GM12878 (cell line): Measurements from ENCODE around the gene ISCU. TPM values are rescaled to one million over a fixed set of nuclear protein-coding genes. Genes with fewer than 3 reads are reported as not detected.
"Not testable (repeated sequence)": the region's sequence is repeated elsewhere in the genome, so short reads cannot be mapped to it uniquely, and the experiment has no call there.

Experiments
- ATAC-seq: fragments of 200-7000 bp; cut with Tn5 transposase; 3 replicates; pipeline ENCODE4 v1.9.1; 2020; ENCODE audit warnings: mild to moderate bottlenecking, moderate library complexity
- BruUV-seq: library from RNA; stranded (reverse); fragments of 400-500 nt; replicated peaks from 2 replicates; lab custom pipeline; 2021; lab: Mats Ljungman, UMichigan
- CTCF ChIA-PET: fragments of 300-600 bp; sonication (Branson Sonifier 250); formaldehyde crosslinking; extraction: SDS; loops from one replicate; lab custom pipeline; 2021; ENCODE audit warnings: inconsistent platforms; lab: Yijun Ruan, JAX
- POLR2A ChIA-PET: fragments of 350-600 bp; formaldehyde crosslinking; extraction: SDS; loops from one replicate; lab custom pipeline; 2021; ENCODE audit warnings: inconsistent platforms; lab: Charles Lee
- RAD21 ChIA-PET: fragments of 300-600 bp; sonication (Branson Sonifier 250); formaldehyde crosslinking; loops from one replicate; lab custom pipeline; 2023; ENCODE audit warnings: antibody characterized with exemption; ENCODE audit not compliant: unreplicated experiment; lab: Charles Lee
- SMC1A ChIA-PET: fragments of 300-600 bp; sonication (Branson Sonifier 250); formaldehyde crosslinking; loops from one replicate; lab custom pipeline; 2023; ENCODE audit not compliant: unreplicated experiment, uncharacterized antibody; lab: Charles Lee
- DNase-seq: peaks from one replicate; pipeline ENCODE4 v3.0.0-alpha.2; 2011; ENCODE audit warnings: low read depth, low spot score
- FAIRE-seq: peaks from 3 replicates; lab custom pipeline; 2011; peaks lifted over from hg19 to GRCh38; lab: Jason Lieb, UNC
- H2AFZ ChIP-seq: 2 replicates; pipeline ENCODE4 v1.6.0; 2011; ENCODE audit warnings: low read depth, low read length, control low read depth; ENCODE audit not compliant: control insufficient read depth
- H3K27ac ChIP-seq: 2 replicates; pipeline ENCODE4 v1.5.1; 2011; ENCODE audit warnings: control low read depth; ENCODE audit not compliant: control insufficient read depth, insufficient read depth
- H3K27me3 ChIP-seq, 2 experiments: replicated peaks in 1 of 2; 2 replicates each; pipeline versions ENCODE4 v1.6.0 to v1.6.1; 2011; ENCODE audit warnings: low read length in 1 of 2; ENCODE audit not compliant: control insufficient read depth in 2 of 2, insufficient read depth in 2 of 2
- H3K36me3 ChIP-seq, 2 experiments: 2 replicates each; pipeline ENCODE4 v1.5.1; 2011; ENCODE audit warnings: low read length in 1 of 2; ENCODE audit not compliant: control insufficient read depth in 2 of 2, insufficient read depth in 2 of 2
- H3K4me1 ChIP-seq: 2 replicates; pipeline ENCODE4 v1.6.1; 2011; ENCODE audit warnings: mild to moderate bottlenecking, low read length, moderate library complexity, mixed read lengths; ENCODE audit not compliant: control insufficient read depth, insufficient read depth
- H3K4me2 ChIP-seq: 2 replicates; pipeline ENCODE4 v1.6.0; 2011; ENCODE audit warnings: control low read depth; ENCODE audit not compliant: control insufficient read depth, insufficient read depth
- H3K4me3 ChIP-seq: fragments of 200-600 bp; sonication (generic); 2 replicates; pipeline ENCODE4 v1.5.1; 2016
- H3K79me2 ChIP-seq: 2 replicates; pipeline ENCODE4 v1.6.0; 2011; ENCODE audit warnings: low read length; ENCODE audit not compliant: control insufficient read depth, insufficient read depth
- H3K9ac ChIP-seq: 2 replicates; pipeline ENCODE4 v1.8.0; 2011; ENCODE audit warnings: low read length, control low read depth, mixed read lengths; ENCODE audit not compliant: control insufficient read depth, insufficient read depth
- H3K9me3 ChIP-seq: replicated peaks from 3 replicates; pipeline ENCODE4 v1.5.1; 2011; ENCODE audit warnings: mild to moderate bottlenecking, low read length; ENCODE audit not compliant: control insufficient read depth, insufficient read depth
- H4K20me1 ChIP-seq: 2 replicates; pipeline ENCODE4 v1.6.0; 2011; ENCODE audit not compliant: control insufficient read depth, insufficient read depth
- WGBS: methylation state at CpG from one replicate; pipeline ENCODE4 v1.1.6; 2016; ENCODE audit warnings: low lambda C conversion rate; ENCODE audit not compliant: insufficient replicate concordance, insufficient coverage; ENCODE audit errors: missing lambda C conversion rate; 5-methylcytosine and 5-hydroxymethylcytosine counted together
- in situ Hi-C: fragments of 300-500 bp; cut with MboI; formaldehyde crosslinking; loops from 9 replicates; pipeline ENCODE4 v1.14.3; 2018; ENCODE audit warnings: mixed read lengths
- intact Hi-C: fragments of 100-400 bp; cut with micrococcal nuclease; formaldehyde crosslinking; loops from one replicate; pipeline ENCODE4 v1.14.2; 2022; ENCODE audit not compliant: unreplicated experiment
- polyA plus RNA-seq, 11 experiments: library from polyadenylated mRNA; depleted of rRNA in 4 of 11; unstranded in 6 of 11; stranded (reverse) in 5 of 11; fragments of >200 nt; fragmentation: Nextera tagmentation in 4 of 11; fragmentation: Illumina TruSeq in 1 of 11; extraction: Ambion mirVana in 4 of 11; extraction: Trizol in 1 of 11; gene quantifications; 1 replicate in 1 of 11; 2 replicates in 10 of 11; pipeline versions ENCODE4 v1.2.1 to v1.2.3, GENCODE V29; 2011 to 2016; ENCODE audit warnings: inconsistent platforms in 2 of 11, missing spikeins in 2 of 11, low read depth in 1 of 11
- total RNA-seq, 4 experiments: library from RNA; depleted of rRNA in 3 of 4; stranded (reverse); fragments of >200 nt in 3 of 4; fragmentation: Illumina TruSeq in 1 of 4; extraction: Trizol in 1 of 4; gene quantifications; 2 replicates each; pipeline versions ENCODE4 v1.2.1 to v1.2.3, GENCODE V29; 2013 to 2021

ISCU gene
- total and polyA plus RNA-seq, 10 of the 15 experiments (the other 5 are each of a cell fraction or from before 2014, with no cell fraction given) = 32.8 to 260 (median 127) TPM

- H3K4me3 ChIP-seq, H4K20me1 ChIP-seq, DNase-seq, H3K27me3 ChIP-seq, H3K9ac ChIP-seq, H2AFZ ChIP-seq, H3K4me2 ChIP-seq, ATAC-seq, BruUV-seq, FAIRE-seq, H3K79me2 ChIP-seq, H3K27ac ChIP-seq: not testable (repeated sequence)
- SMC1A ChIA-PET = interaction anchor here (0.8 to 11.4 kb wide), 12 partner anchors 11 to 186 kb away, joined by 3 to 718 read pairs (median 12); partner anchors contain the start of genes ISCU, SART3 and SELPLG
- in situ Hi-C loops = loop anchor here (5.0 kb wide), 2 partner anchors 52 to 287 kb away; no protein-coding TSS in a partner anchor
- CTCF ChIA-PET = interaction anchor here (0.8 to 17.2 kb wide), 21 partner anchors 9 to 385 kb away, joined by 3 to 866 read pairs (median 6); partner anchors contain the start of genes ISCU, SART3, SELPLG and SSH1
- 95% methylated on average over 4 of the region's 4 CpGs for WGBS
- Histone ChIP-seq H3K9me3 (peaks cover 13% of the 10 kb centered on the region; the same call in 2 of the 3 replicates), H3K36me3 (peaks cover 0 to 14% of the 10 kb centered on the region in 2 experiments; a peak in 2 of 4 replicates), H3K4me1 (peaks cover 41% of the 10 kb centered on the region)
- POLR2A ChIA-PET = interaction anchor here (0.6 to 8.2 kb wide), 7 partner anchors 16 to 185 kb away, joined by 3 to 211 read pairs (median 6); partner anchors contain the start of genes ISCU and SELPLG
- RAD21 ChIA-PET = interaction anchor here (1.0 to 15.9 kb wide), 11 partner anchors 16 to 700 kb away, joined by 3 to 633 read pairs (median 11); partner anchors contain the start of genes ISCU, SART3 and SELPLG
- intact Hi-C loops = loop anchor here (1.0 to 5.0 kb wide), 2 partner anchors 56 to 102 kb away; partner anchors contain the start of gene FICD
Measured at GRCh38 chr12:108618953-108619274, 56.5 kb downstream of the ISCU start.

Other genes starting within 250 kb of the ISCU start
- gene CMKLR1, start 223.3 kb upstream of the ISCU start, total RNA-seq (2014; rRNA removed) = 27.8 and 30.1 TPM in 2 replicates
- 26.2 and 28.0 TPM in 2 replicates for gene CMKLR1, start 223.3 kb upstream of the ISCU start, total RNA-seq (2014; rRNA removed; fragmentation: Illumina TruSeq; extraction: Trizol)
- 52.3 and 53.2 TPM in 2 replicates for gene CMKLR1, start 223.3 kb upstream of the ISCU start, total RNA-seq (2021)
- 31.8 and 41.5 TPM in 2 replicates for gene CMKLR1, start 223.3 kb upstream of the ISCU start, polyA plus RNA-seq (2011; rRNA removed)
- gene CMKLR1, start 223.3 kb upstream of the ISCU start, polyA plus RNA-seq (2014; fragmentation: Illumina TruSeq; extraction: Trizol) = 43.6 and 61.3 TPM in 2 replicates
- gene CMKLR1, start 223.3 kb upstream of the ISCU start, polyA plus RNA-seq (2014; fragmentation: Nextera tagmentation; extraction: Ambion mirVana) = 10 to 100 TPM; 13.8 to 17.4 TPM
- gene CMKLR1, start 223.3 kb upstream of the ISCU start, polyA plus RNA-seq (2014; rRNA removed) = 19.3 and 21.3 TPM in 2 replicates
- gene CMKLR1, start 223.3 kb upstream of the ISCU start, polyA plus RNA-seq (2016; fragmentation: Nextera tagmentation; extraction: Ambion mirVana) = 10 to 100 TPM; 25.1 to 26.2 TPM
- 7.3 and 7.6 TPM in 2 replicates for gene FICD, start 47.3 kb upstream of the ISCU start, total RNA-seq (2014; rRNA removed)
- 4.1 and 5.1 TPM in 2 replicates for gene FICD, start 47.3 kb upstream of the ISCU start, total RNA-seq (2014; rRNA removed; fragmentation: Illumina TruSeq; extraction: Trizol)
- gene FICD, start 47.3 kb upstream of the ISCU start, total RNA-seq (2021) = 6.2 and 7.9 TPM in 2 replicates
- gene FICD, start 47.3 kb upstream of the ISCU start, polyA plus RNA-seq (2011; rRNA removed) = 0.68 and 1.1 TPM in 2 replicates
- gene FICD, start 47.3 kb upstream of the ISCU start, polyA plus RNA-seq (2014; fragmentation: Illumina TruSeq; extraction: Trizol) = 3.3 and 3.5 TPM in 2 replicates
- 1 to 10 TPM; 3.2 to 3.3 TPM for gene FICD, start 47.3 kb upstream of the ISCU start, polyA plus RNA-seq (2014; fragmentation: Nextera tagmentation; extraction: Ambion mirVana)
- gene FICD, start 47.3 kb upstream of the ISCU start, polyA plus RNA-seq (2014; rRNA removed) = 3.2 and 4.8 TPM in 2 replicates
- gene FICD, start 47.3 kb upstream of the ISCU start, polyA plus RNA-seq (2016; fragmentation: Nextera tagmentation; extraction: Ambion mirVana) = 1 to 10 TPM; 8.4 to 9.4 TPM
- gene SART3, start 1.4 kb upstream of the ISCU start, total RNA-seq (2014; rRNA removed) = 157 and 179 TPM in 2 replicates
- 80.8 and 82.6 TPM in 2 replicates for gene SART3, start 1.4 kb upstream of the ISCU start, total RNA-seq (2014; rRNA removed; fragmentation: Illumina TruSeq; extraction: Trizol)
- gene SART3, start 1.4 kb upstream of the ISCU start, total RNA-seq (2021) = 70.2 and 70.8 TPM in 2 replicates
- gene SART3, start 1.4 kb upstream of the ISCU start, polyA plus RNA-seq (2011; rRNA removed) = 49.7 and 53.7 TPM in 2 replicates
- gene SART3, start 1.4 kb upstream of the ISCU start, polyA plus RNA-seq (2014; fragmentation: Illumina TruSeq; extraction: Trizol) = 49.3 and 52.8 TPM in 2 replicates
- 10 to 100 TPM in 1 of 2 experiments, 1 to 10 TPM in 1; 8.8 to 16.1 TPM for gene SART3, start 1.4 kb upstream of the ISCU start, polyA plus RNA-seq (2014; fragmentation: Nextera tagmentation; extraction: Ambion mirVana)
- 59.5 and 83.2 TPM in 2 replicates for gene SART3, start 1.4 kb upstream of the ISCU start, polyA plus RNA-seq (2014; rRNA removed)
- 10 to 100 TPM; 51.1 to 56.2 TPM for gene SART3, start 1.4 kb upstream of the ISCU start, polyA plus RNA-seq (2016; fragmentation: Nextera tagmentation; extraction: Ambion mirVana)
- 0.05 and 0.11 TPM in 2 replicates for gene TMEM119, start 35.5 kb downstream of the ISCU start, total RNA-seq (2014; rRNA removed)
- not detected in 2 replicates for gene TMEM119, start 35.5 kb downstream of the ISCU start, total RNA-seq (2014; rRNA removed; fragmentation: Illumina TruSeq; extraction: Trizol)
- gene TMEM119, start 35.5 kb downstream of the ISCU start, total RNA-seq (2021) = 0.44 TPM in 1 of 2 replicates, not detected in the other
- gene TMEM119, start 35.5 kb downstream of the ISCU start, polyA plus RNA-seq (2011; rRNA removed) = 0.23 and 0.29 TPM in 2 replicates
- not detected in 2 replicates for gene TMEM119, start 35.5 kb downstream of the ISCU start, polyA plus RNA-seq (2014; fragmentation: Illumina TruSeq; extraction: Trizol)
- not detected for gene TMEM119, start 35.5 kb downstream of the ISCU start, polyA plus RNA-seq (2014; fragmentation: Nextera tagmentation; extraction: Ambion mirVana)
- gene TMEM119, start 35.5 kb downstream of the ISCU start, polyA plus RNA-seq (2014; rRNA removed) = 0.08 TPM in 1 of 2 replicates, not detected in the other
- under 1 TPM; 0.15 to 0.19 TPM for gene TMEM119, start 35.5 kb downstream of the ISCU start, polyA plus RNA-seq (2016; fragmentation: Nextera tagmentation; extraction: Ambion mirVana)
- 31.4 and 31.5 TPM in 2 replicates for gene SELPLG, start 71.3 kb downstream of the ISCU start, total RNA-seq (2014; rRNA removed)
- gene SELPLG, start 71.3 kb downstream of the ISCU start, total RNA-seq (2014; rRNA removed; fragmentation: Illumina TruSeq; extraction: Trizol) = 15.2 and 17.0 TPM in 2 replicates
- 20.7 and 21.0 TPM in 2 replicates for gene SELPLG, start 71.3 kb downstream of the ISCU start, total RNA-seq (2021)
- 10.6 and 24.1 TPM in 2 replicates for gene SELPLG, start 71.3 kb downstream of the ISCU start, polyA plus RNA-seq (2011; rRNA removed)
- 8.7 and 25.8 TPM in 2 replicates for gene SELPLG, start 71.3 kb downstream of the ISCU start, polyA plus RNA-seq (2014; fragmentation: Illumina TruSeq; extraction: Trizol)
- 1 to 10 TPM; 3.2 to 5.3 TPM for gene SELPLG, start 71.3 kb downstream of the ISCU start, polyA plus RNA-seq (2014; fragmentation: Nextera tagmentation; extraction: Ambion mirVana)
- gene SELPLG, start 71.3 kb downstream of the ISCU start, polyA plus RNA-seq (2014; rRNA removed) = 32.3 and 33.3 TPM in 2 replicates
- 10 to 100 TPM; 23.6 to 29.5 TPM for gene SELPLG, start 71.3 kb downstream of the ISCU start, polyA plus RNA-seq (2016; fragmentation: Nextera tagmentation; extraction: Ambion mirVana)
- 91.3 and 94.1 TPM in 2 replicates for gene CORO1C, start 168.9 kb downstream of the ISCU start, total RNA-seq (2014; rRNA removed)
- 158 and 164 TPM in 2 replicates for gene CORO1C, start 168.9 kb downstream of the ISCU start, total RNA-seq (2014; rRNA removed; fragmentation: Illumina TruSeq; extraction: Trizol)
- 208 and 212 TPM in 2 replicates for gene CORO1C, start 168.9 kb downstream of the ISCU start, total RNA-seq (2021)
- 204 and 254 TPM in 2 replicates for gene CORO1C, start 168.9 kb downstream of the ISCU start, polyA plus RNA-seq (2011; rRNA removed)
- 145 and 221 TPM in 2 replicates for gene CORO1C, start 168.9 kb downstream of the ISCU start, polyA plus RNA-seq (2014; fragmentation: Illumina TruSeq; extraction: Trizol)
- 10 to 100 TPM; 52.7 to 52.9 TPM for gene CORO1C, start 168.9 kb downstream of the ISCU start, polyA plus RNA-seq (2014; fragmentation: Nextera tagmentation; extraction: Ambion mirVana)
- gene CORO1C, start 168.9 kb downstream of the ISCU start, polyA plus RNA-seq (2014; rRNA removed) = 152 and 178 TPM in 2 replicates
- 100 to 1,000 TPM; 202 to 203 TPM for gene CORO1C, start 168.9 kb downstream of the ISCU start, polyA plus RNA-seq (2016; fragmentation: Nextera tagmentation; extraction: Ambion mirVana)